HEK293T (cell line): Measurements from ENCODE around the gene FOXL2NB.

Experiments used
- ARNT ChIP-seq: fragments of 450-650 bp; IDR thresholded peaks from 2 replicates; pipeline ENCODE4 v1.6.1; 2017; ENCODE audit warnings: mild to moderate bottlenecking
- BHLHE40 ChIP-seq: fragments of 450-650 bp; IDR thresholded peaks from 2 replicates; pipeline ENCODE4 v1.6.1; 2016; ENCODE audit warnings: mild to moderate bottlenecking, moderate library complexity, borderline replicate concordance
- ELF4 ChIP-seq: fragments of 450-650 bp; IDR thresholded peaks from 2 replicates; pipeline ENCODE4 v1.6.1; 2017; ENCODE audit warnings: antibody characterized with exemption
- NFRKB ChIP-seq: fragments of 450-650 bp; IDR thresholded peaks from 2 replicates; pipeline ENCODE4 v1.6.1; 2016; ENCODE audit warnings: mild to moderate bottlenecking, moderate library complexity
- SP1 ChIP-seq: fragments of 450-650 bp; IDR thresholded peaks from 2 replicates; pipeline ENCODE4 v1.6.1; 2017
- ZNF384 ChIP-seq: fragments of 450-650 bp; IDR thresholded peaks from 2 replicates; pipeline ENCODE4 v1.6.1; 2016

GRCh38 chr3:138976047-138976446, 29.0 kb downstream of the FOXL2NB start:
- TF ChIP-seq SP1 (no peak), ZNF384 (no peak), NFRKB (no peak), ARNT (no peak), BHLHE40 (no peak), ELF4 (no peak)
